Measurements from ENCODE around the gene GNAI3.
"Not testable (repeated sequence)": the region's sequence is repeated elsewhere in the genome, so short reads cannot be mapped to it uniquely, and the experiment has no call there.

GNAI3 gene

GRCh38 chr1:109639841-109640184, 91.4 kb downstream of the GNAI3 start:
- no peak for DNase-seq

GRCh38 chr1:109640285-109640865, 92.0 kb downstream of the GNAI3 start:
- DNase-seq = peak; percentile 78

DNA sequence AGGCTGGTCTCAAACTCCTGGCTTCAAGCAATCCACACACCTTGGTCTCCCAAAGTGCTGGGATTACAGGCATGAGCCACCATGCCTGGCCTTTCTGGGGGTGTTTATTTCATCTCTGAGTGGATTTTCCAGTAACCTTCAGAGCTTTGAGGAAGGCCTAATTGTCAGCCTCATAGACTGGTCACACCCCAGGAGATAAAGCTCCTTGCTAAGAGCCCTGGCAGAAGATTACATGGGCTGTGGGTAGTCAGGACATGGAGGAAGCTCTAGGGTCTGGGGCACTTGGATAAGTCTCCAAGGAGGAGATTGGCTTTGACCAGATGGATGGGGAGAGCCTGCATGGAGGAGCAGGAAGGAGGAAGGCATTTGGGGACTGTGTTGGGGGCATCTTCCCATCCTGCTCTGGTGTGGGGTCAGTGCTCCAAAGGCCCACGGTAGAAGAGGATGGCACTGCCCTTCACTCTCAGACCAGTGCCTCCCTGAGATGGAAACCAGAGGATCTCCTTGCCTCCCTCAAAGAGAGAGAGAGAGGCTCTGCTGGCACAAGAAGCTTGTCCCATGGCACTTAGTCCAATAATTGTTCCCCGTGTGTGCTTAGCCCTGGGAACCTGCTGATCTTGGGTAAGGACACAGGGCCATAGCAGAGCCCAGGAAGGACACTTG, 92.8 kb downstream of the GNAI3 start:
- DNase-seq = no peak

DNA sequence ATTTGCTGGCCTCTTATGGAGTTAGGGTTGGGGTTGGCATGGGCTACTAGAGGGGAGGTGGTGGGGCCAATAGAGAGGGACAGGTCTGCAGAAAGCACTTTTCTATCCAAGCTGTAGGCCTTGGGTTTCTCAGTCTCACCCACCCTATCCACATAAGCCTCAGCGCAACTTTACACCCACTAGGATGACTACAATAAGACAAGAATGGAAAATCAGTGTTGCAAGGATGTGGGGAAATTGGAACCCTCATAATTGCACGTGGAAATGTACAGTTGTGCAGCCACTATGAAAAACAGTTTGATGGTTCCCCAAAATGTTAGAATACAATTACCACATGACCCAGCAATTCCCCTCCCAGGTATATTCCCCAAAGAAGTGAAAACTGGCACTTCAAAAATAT, 93.4 kb downstream of the GNAI3 start:
- DNase-seq = no peak

- DNase-seq = no peak
These were observed 94.2 kb downstream of the GNAI3 start for GRCh38 chr1:109642626-109643025.

GRCh38 chr1:109643385-109644230, 95.2 kb downstream of the GNAI3 start:
- peak; percentile 79 for DNase-seq

DNA sequence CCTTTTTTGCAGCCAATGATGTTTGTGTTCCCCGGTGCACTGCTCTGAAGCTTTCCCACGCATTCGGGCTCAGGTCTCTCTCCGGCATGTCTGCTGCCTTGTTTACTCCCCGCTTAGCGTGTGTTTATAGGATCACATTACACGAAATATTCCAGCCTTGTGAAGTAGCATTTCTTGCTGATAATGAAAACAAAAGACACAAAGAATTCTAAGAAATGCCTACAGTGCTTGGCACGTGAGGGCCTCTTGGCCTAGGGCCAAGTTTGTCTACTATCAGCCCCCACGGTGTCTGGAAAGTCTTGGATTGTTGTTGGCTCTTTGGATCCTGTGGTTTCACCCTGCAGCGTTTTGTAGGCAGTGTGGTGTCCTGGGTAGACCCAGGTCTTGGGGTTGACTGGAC, 96.3 kb downstream of the GNAI3 start:
- DNase-seq = no peak

GRCh38 chr1:109649491-109649914, 101.1 kb downstream of the GNAI3 start:
- DNase-seq = no peak

DNA sequence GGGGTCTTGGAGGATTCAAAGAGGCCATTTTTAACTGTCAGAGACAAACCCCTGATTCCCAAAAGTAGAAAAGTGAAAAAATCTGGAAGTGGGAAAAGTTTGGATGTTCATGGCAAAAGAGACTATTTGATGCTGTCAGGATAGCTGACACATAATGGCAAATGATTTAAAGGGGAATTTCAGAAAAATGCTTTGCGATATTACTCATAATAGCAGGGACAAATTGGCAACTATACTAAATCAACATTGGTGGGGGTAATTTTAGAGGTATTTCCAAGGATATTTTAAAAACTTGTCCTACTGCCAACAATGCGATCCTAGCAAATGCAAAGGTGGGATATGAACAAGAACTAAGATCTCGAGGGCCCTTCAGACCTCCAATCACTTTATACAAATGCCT, 102.2 kb downstream of the GNAI3 start:
- no peak for DNase-seq

DNA sequence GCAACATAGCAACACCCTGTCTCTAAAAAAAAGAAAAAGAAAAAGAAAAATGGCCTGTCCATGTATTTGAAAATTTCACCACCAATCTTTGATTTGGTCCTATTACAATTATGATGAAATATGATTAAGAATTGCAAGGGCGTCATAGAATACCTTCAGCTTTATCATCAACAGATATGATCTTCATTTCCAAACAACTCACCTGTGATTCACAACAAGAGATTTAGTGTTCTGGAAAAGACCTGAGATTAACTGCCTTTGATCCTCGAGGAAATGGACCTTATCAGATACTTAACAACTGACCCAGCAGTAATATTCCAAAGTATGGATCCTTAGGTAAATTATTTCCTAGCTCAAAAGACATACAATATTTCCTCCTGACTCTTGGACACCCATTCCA, 104.0 kb downstream of the GNAI3 start:
- DNase-seq = no peak

- no peak for DNase-seq
These were observed 104.9 kb downstream of the GNAI3 start for GRCh38 chr1:109653306-109653705.

DNA sequence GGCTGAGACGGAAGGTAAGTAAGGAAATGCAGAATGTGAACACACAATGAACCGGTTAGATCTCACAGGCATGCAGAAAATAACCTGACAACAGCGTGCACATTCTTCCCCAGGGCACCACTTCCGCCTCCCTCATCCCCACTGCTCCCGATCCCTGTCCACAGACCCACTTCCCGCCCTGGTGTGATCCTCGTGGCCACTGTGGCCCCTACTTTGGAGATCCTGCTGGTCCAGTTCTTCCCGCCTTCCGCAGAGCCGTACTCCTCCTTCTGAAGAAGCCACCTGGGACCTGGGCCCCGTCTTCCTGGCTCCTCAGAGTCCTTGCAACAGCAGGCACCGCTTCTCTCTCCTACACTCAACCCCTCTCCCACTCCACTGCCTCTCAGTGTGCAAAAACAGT, 106.1 kb downstream of the GNAI3 start:
- no peak for DNase-seq

DNA sequence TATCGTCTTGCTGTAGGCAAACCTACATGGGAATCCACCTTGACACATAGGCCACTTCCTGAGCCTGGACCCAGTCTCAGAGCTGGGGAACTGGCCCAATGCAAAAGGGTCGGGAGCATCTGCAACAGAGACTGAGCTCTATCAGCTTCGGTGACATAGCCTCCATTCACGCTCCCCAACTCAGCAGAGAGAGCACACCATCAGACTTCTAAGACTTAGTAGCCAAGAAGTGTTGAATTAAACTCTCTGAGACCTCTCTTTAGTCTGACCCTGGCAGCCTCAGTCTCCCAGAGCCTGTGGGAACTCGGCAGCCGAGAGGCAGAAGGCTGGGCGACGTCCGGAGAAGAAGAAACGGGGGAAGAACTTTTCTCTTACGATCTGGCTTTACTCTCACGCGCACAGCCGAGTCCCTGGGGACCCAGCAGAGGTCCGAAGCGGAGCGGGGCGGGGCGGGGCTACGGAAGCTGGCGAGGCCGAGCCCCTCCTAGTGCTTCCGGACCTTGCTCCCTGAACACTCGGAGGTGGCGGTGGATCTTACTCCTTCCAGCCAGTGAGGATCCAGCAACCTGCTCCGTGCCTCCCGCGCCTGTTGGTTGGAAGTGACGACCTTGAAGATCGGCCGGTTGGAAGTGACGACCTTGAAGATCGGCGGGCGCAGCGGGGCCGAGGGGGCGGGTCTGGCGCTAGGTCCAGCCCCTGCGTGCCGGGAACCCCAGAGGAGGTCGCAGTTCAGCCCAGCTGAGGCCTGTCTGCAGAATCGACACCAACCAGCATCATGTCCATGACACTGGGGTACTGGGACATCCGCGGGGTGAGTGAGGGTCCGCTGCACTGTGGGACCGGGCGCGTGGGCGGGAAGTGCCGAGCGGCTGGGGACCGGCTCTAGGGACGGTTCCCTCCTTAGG, 107.5 kb downstream of the GNAI3 start, which contains the start of gene GSTM4:
TSS of gene GSTM4 (plus strand) at position 485 of the 905 bp plus-strand sequence. CDS start at position 776, 291 bp downstream.
- DNase-seq = peak; percentile 71

GRCh38 chr1:109657395-109657794, 109.0 kb downstream of the GNAI3 start:
- no peak for DNase-seq

GRCh38 chr1:109657970-109658369, 109.6 kb downstream of the GNAI3 start:
- no peak for DNase-seq

- no peak for DNase-seq
These were observed 110.2 kb downstream of the GNAI3 start for GRCh38 chr1:109658533-109659042.

DNA sequence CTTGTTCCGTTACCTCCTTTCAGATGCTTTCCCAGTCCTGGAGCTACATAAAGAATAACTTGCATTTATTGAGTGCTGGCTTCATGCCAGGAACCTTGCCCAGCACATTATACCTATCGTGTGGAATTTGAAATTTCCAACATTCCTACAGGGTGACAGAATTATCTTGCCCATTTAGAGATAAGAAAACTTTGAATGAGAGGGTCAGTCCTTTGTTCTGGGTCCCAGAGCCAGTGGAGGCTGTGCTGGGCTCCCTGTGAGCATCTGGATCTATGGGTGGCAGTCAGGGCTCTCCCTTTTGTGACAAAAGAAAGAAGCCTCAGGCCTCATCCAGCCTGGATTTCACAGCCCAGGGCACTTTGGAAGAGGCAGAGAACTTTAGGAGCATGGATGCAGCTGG, 110.7 kb downstream of the GNAI3 start:
- no peak for DNase-seq

DNA sequence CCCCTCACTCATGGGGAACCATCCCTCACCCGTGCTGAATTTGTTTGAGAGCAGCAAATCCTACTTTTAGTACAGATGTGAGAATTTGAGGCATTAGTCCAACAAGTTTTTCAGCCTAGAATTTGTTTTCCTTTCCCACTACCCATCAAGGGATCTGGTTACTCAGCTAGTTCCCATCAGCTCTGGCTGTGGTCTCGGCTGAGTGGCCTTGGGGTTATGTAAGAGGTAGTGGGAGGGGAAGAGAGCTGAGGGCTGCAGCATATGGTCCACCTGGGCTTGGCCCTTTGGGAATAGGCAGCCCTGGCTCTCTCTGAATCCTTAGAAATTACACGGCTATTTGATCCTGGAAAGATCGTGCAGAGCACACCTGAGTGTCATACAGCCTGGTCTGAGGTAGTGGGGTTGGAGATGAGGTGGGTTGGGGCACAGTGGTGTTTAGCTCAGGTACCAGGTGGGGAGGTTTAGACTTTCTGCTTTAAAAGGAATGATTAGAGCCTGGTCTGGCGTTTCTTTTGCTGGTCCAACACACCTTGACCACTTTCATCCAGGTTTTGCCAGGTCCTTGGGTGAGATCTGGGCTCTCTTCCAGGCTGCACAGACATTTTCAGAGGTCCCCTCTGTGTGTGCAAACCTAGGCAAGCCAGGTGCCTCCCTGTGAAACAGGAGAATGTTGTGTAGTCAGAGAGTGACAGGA, 111.7 kb downstream of the GNAI3 start:
- DNase-seq = no peak

GRCh38 chr1:109660691-109661026, 112.2 kb downstream of the GNAI3 start:
- not testable (repeated sequence) for DNase-seq

DNA sequence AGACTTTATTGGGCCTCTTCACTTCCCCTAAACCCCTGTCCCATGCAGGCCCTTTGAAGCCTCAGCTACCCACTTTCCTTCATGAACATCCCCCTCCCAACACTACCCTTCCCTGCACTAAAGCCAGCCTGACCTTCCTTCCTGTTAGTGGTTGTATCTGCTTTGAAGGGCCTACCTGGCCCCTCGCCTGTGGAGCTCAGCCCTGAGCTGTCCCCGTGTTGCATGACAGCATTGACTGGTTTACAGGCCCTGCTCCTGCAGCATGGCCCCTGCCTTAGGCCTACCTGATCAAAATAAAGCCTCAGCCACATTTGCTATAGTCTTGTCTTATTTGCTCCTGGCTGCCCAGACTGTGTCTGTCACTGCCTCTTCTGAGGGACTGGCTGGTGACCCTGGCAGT, 113.0 kb downstream of the GNAI3 start:
- DNase-seq = no peak

GRCh38 chr1:109664671-109665070, 116.3 kb downstream of the GNAI3 start:
- DNase-seq = no peak

- peak; percentile 77 for DNase-seq
These were observed 119.2 kb downstream of the GNAI3 start, which contains the start of gene GSTM2 for GRCh38 chr1:109667452-109668122. TSS of gene GSTM2 (plus strand) at chr1:109668057. CDS start at chr1:109668116, 59 bp downstream.

Data from CD4-positive, alpha-beta T cell treated with Interferon gamma for 1 hour (primary cell).